ENCODE data around the gene ZFAND2A. TPM values are rescaled to one million over a fixed set of nuclear protein-coding genes. Genes with fewer than 3 reads are reported as not detected.
"Not testable (repeated sequence)": the region's sequence is repeated elsewhere in the genome, so short reads cannot be mapped to it uniquely, and the experiment has no call there.

The ZFAND2A gene
- total and polyA plus RNA-seq, 2 experiments from 2014 or later: 15.3 to 29.2 TPM

GRCh38 chr7:1174881-1175596 is 15.0 kb upstream of the ZFAND2A start (continued):
- TF ChIP-seq REST (IDR thresholded peaks at IDR 0.05; ENCODE audit: unreplicated experiment) (no peak), CREB1 (CRISPR knock-in tag; IDR thresholded peaks at IDR 0.05; ENCODE audit: low read depth) (no peak), EZH2phosphoT487 (IDR thresholded peaks at IDR 0.05; ENCODE audit: unreplicated experiment) (no peak), ZNF331 (CRISPR knock-in tag; IDR thresholded peaks at IDR 0.05; ENCODE audit: low read depth) (no peak), NANOG (IDR thresholded peaks at IDR 0.05; ENCODE audit: borderline replicate concordance) (no peak), JUNB (IDR thresholded peaks at IDR 0.05; ENCODE audit: unreplicated experiment) (no peak)

- Histone ChIP-seq H3K27me3 (ENCODE audit: insufficient read depth) (no peaks in the 10 kb centered on the region), H3K4me3 (no peak overlapping the region), H3K79me2 (replicated peaks; ENCODE audit: insufficient read depth) (no peaks in the 10 kb centered on the region), H3K4me1 (ENCODE audit: insufficient read depth) (no peaks in the 10 kb centered on the region), H2AFZ (no peak overlapping the region), H3K4me2 (no peak overlapping the region), H3K27ac (ENCODE audit: low read depth) (no peak overlapping the region), H3K9me2 (ENCODE audit: insufficient read depth) (0 out of 2 replicates have a peak, but pooled peaks cover 4% of the 10 kb centered on the region), H3K36me3 (ENCODE audit: insufficient read depth) (no peaks in the 10 kb centered on the region; the same call in 1 of the 2 replicates), H3F3A (replicated peaks; ENCODE audit: low read depth) (0 out of 2 replicates have a peak, but pooled peaks cover 6% of the 10 kb centered on the region), H4K20me1 (replicated peaks; ENCODE audit: insufficient read depth) (no peaks in the 10 kb centered on the region)
- Mint-ChIP-seq H3K27me3 (ENCODE audit: insufficient read depth, low read depth, poor library complexity) (peaks cover 31% of the 10 kb centered on the region), H3K36me3 (ENCODE audit: low read depth) (peaks cover 20% of the 10 kb centered on the region), H3K27ac (no peak overlapping the region), H3K4me3 (no peak overlapping the region), H3K4me1 (peaks cover 8% of the 10 kb centered on the region), H3K9me3 (peaks cover 35% of the 10 kb centered on the region)
- no peak for ATAC-seq
- no peak for TF ChIP-seq EZH2phosphoT487 (IDR thresholded peaks at IDR 0.05; ENCODE audit: unreplicated experiment)
- DNase-seq (ENCODE audit: low spot score): no peak
Observed at GRCh38 chr7:1174002-1174401, 14.0 kb upstream of the ZFAND2A start.

GRCh38 chr7:1172666-1173523 is 12.9 kb upstream of the ZFAND2A start:
- Histone ChIP-seq H3K27me3 (ENCODE audit: insufficient read depth) (no peaks in the 10 kb centered on the region), H3F3A (replicated peaks; ENCODE audit: low read depth) (0 out of 2 replicates have a peak, but pooled peaks cover 6% of the 10 kb centered on the region), H3K27ac (ENCODE audit: low read depth) (no peak overlapping the region), H3K4me1 (ENCODE audit: insufficient read depth) (no peaks in the 10 kb centered on the region), H3K4me3 (no peak overlapping the region), H3K4me2 (no peak overlapping the region), H2AFZ (no peak overlapping the region), H3K36me3 (ENCODE audit: insufficient read depth) (no peaks in the 10 kb centered on the region; the same call in 1 of the 2 replicates), H3K9me2 (ENCODE audit: insufficient read depth) (0 out of 2 replicates have a peak, but pooled peaks cover 4% of the 10 kb centered on the region), H3K79me2 (replicated peaks; ENCODE audit: insufficient read depth) (no peaks in the 10 kb centered on the region), H4K20me1 (replicated peaks; ENCODE audit: insufficient read depth) (no peaks in the 10 kb centered on the region)
- DNase-seq (ENCODE audit: low spot score) (no peak), ATAC-seq (no peak)
- no peak overlapping the region for H3K27ac Mint-ChIP-seq
- H3K9me3 Mint-ChIP-seq: peaks cover 29% of the 10 kb centered on the region
- H3K4me1 Mint-ChIP-seq: peaks cover 8% of the 10 kb centered on the region
- H3K36me3 Mint-ChIP-seq (ENCODE audit: low read depth): peaks cover 15% of the 10 kb centered on the region
- H3K27me3 Mint-ChIP-seq (ENCODE audit: insufficient read depth, low read depth, poor library complexity): peaks cover 33% of the 10 kb centered on the region
- TF ChIP-seq ZNF114 (CRISPR knock-in tag; IDR thresholded peaks at IDR 0.05): no peak
- H3K4me3 Mint-ChIP-seq: no peak overlapping the region

GRCh38 chr7:1171516-1171915 is 11.5 kb upstream of the ZFAND2A start:
- H3K9me2 ChIP-seq (ENCODE audit: insufficient read depth); H3F3A ChIP-seq (replicated peaks; ENCODE audit: low read depth); H3K27me3 ChIP-seq (ENCODE audit: insufficient read depth); DNase-seq (ENCODE audit: low spot score); H3K4me1 Mint-ChIP-seq; H3K36me3 ChIP-seq (ENCODE audit: insufficient read depth); H2AFZ ChIP-seq; H3K36me3 Mint-ChIP-seq (ENCODE audit: low read depth); H3K4me3 ChIP-seq; H3K4me3 Mint-ChIP-seq; H3K27ac Mint-ChIP-seq; ATAC-seq; H4K20me1 ChIP-seq (replicated peaks; ENCODE audit: insufficient read depth); H3K79me2 ChIP-seq (replicated peaks; ENCODE audit: insufficient read depth); H3K4me1 ChIP-seq (ENCODE audit: insufficient read depth); H3K4me2 ChIP-seq; H3K27ac ChIP-seq (ENCODE audit: low read depth): not testable (repeated sequence)
- Mint-ChIP-seq H3K9me3 (peaks cover 15% of the 10 kb centered on the region), H3K27me3 (ENCODE audit: insufficient read depth, low read depth, poor library complexity) (peaks cover 25% of the 10 kb centered on the region)

Measured in GM23338 (cell line).